SJCRH30 (cell line): ENCODE measurements around the gene MRPS34. TPM values are rescaled to one million over a fixed set of nuclear protein-coding genes. Genes with fewer than 3 reads are reported as not detected.
"Not testable (repeated sequence)": the region's sequence is repeated elsewhere in the genome, so short reads cannot be mapped to it uniquely, and the experiment has no call there.

Source experiments
- DNase-seq, 2 experiments: peaks; one replicate each; pipeline ENCODE4 v3.0.0-alpha.2; 2015 to 2020
- H3K27ac ChIP-seq: fragments of 250-450 bp; sonication (Bioruptor Pico); 2 replicates; pipeline ENCODE4 v1.5.1; 2020; ENCODE audit warnings: mild to moderate bottlenecking, moderate library complexity
- H3K27me3 ChIP-seq: fragments of 250-450 bp; sonication (Bioruptor Pico); 2 replicates; pipeline ENCODE4 v1.5.1; 2020; ENCODE audit warnings: mild to moderate bottlenecking, moderate library complexity
- H3K36me3 ChIP-seq: fragments of 250-450 bp; sonication (Bioruptor Pico); 2 replicates; pipeline ENCODE4 v1.5.1; 2020; ENCODE audit warnings: mild to moderate bottlenecking, moderate library complexity
- H3K4me1 ChIP-seq: fragments of 250-450 bp; sonication (Bioruptor Pico); 2 replicates; pipeline ENCODE4 v1.5.1; 2020; ENCODE audit warnings: mild to moderate bottlenecking, moderate library complexity
- H3K4me3 ChIP-seq: fragments of 250-450 bp; sonication (Bioruptor Pico); 2 replicates; pipeline ENCODE4 v1.5.1; 2020; ENCODE audit warnings: mild to moderate bottlenecking, moderate library complexity
- H3K9me3 ChIP-seq: fragments of 250-450 bp; sonication (Bioruptor Pico); replicated peaks from 2 replicates; pipeline ENCODE4 v1.5.1; 2020; ENCODE audit warnings: mild to moderate bottlenecking, moderate library complexity
- total RNA-seq: library from RNA; depleted of rRNA; stranded (reverse); fragments of >200 nt; shearing (Covaris generic); gene quantifications from 2 replicates; pipeline ENCODE4 v1.2.3, GENCODE V29; 2014

MRPS34 gene
- total RNA-seq, 1 experiment from 2014 or later = 55.3 TPM

- Histone ChIP-seq H3K4me3 (no peak overlapping the region), H3K27me3 (no peaks in the 10 kb centered on the region), H3K36me3 (no peaks in the 10 kb centered on the region), H3K4me1 (no peaks in the 10 kb centered on the region), H3K27ac (no peak overlapping the region), H3K9me3 (no peaks in the 10 kb centered on the region)
- DNase-seq = no peak
These were observed 37.2 kb upstream of the MRPS34 start for GRCh38 chr16:1810106-1810505.

- H3K27ac ChIP-seq = no peak overlapping the region
- no peak overlapping the region for H3K4me3 ChIP-seq
- no peaks in the 10 kb centered on the region for H3K4me1 ChIP-seq
- H3K36me3 ChIP-seq = no peaks in the 10 kb centered on the region
- H3K9me3 ChIP-seq = no peaks in the 10 kb centered on the region
- DNase-seq = no peak
- H3K27me3 ChIP-seq = no peaks in the 10 kb centered on the region
These were observed 36.4 kb upstream of the MRPS34 start for GRCh38 chr16:1809281-1809801.

DNA sequence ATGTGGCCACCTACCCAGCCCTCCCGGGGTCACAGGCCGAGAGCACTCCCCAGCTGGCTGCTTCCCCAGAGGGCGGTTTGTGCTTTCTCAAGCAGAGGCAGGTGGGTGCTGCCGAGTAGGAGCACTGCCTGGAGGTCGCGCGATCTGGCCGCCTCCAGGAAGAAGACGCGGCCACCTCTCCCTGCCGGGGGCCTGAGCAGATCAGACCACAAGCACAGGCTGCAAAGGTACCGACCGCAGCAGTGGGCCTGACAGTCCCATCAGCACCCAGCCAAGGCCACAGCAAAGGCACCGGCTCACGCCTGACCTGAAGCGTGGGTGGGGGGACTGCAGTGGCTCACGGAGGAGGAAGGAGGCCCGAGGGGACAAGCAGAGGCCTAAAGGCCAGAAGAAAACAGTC, 35.8 kb upstream of the MRPS34 start:
- no peak overlapping the region for H3K4me3 ChIP-seq
- no peaks in the 10 kb centered on the region for H3K36me3 ChIP-seq
- H3K27ac ChIP-seq = no peak overlapping the region
- H3K4me1 ChIP-seq = no peaks in the 10 kb centered on the region
- H3K27me3 ChIP-seq = no peaks in the 10 kb centered on the region
- DNase-seq = no peak
- no peaks in the 10 kb centered on the region for H3K9me3 ChIP-seq

DNA sequence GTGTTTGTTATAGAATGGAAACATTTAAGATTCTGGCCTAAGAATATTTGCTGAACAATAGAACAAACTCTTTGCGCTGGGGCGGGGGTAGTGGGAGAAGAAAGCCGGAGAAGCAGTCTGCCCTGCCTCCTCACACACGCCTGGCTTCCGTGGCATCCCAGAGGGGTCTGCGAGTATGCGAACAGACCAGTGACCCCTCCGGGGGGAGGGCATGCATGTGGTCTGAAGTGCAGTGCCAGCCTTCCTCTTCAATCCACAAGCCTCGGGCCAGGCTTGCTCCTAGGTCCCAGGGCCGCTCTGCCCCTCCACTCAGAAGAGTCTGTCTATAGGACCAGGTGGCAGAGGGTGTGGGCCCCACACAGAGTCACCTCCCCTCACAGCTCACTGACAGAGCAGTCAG, 34.7 kb upstream of the MRPS34 start:
- H3K36me3 ChIP-seq = no peaks in the 10 kb centered on the region
- no peak for DNase-seq
- no peak overlapping the region for H3K27ac ChIP-seq
- H3K27me3 ChIP-seq = no peaks in the 10 kb centered on the region
- no peak overlapping the region for H3K4me3 ChIP-seq
- no peaks in the 10 kb centered on the region for H3K9me3 ChIP-seq
- no peaks in the 10 kb centered on the region for H3K4me1 ChIP-seq

DNA sequence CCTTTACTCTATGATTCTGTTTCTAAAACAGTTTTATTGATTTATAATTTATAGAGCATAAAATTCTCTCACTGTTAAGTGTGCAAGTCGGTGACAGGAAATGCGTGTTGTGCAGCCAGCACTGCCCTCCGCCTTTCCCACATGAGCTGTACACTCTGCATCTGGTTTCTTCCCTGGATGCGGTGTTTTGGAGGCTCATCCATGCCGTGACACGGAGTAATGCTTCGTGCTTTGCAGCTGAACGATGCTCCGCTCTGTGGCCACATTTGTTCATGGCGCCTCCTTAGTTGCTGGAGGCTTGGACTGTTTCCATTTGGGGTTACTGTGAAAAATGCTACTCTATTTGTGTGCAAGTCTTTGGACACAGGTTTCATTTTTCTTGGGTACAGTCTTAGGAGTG, 27.8 kb upstream of the MRPS34 start:
- Histone ChIP-seq H3K4me1 (no peaks in the 10 kb centered on the region), H3K27ac (no peak overlapping the region), H3K27me3 (no peaks in the 10 kb centered on the region), H3K36me3 (no peaks in the 10 kb centered on the region), H3K4me3 (no peak overlapping the region), H3K9me3 (peaks cover 4% of the 10 kb centered on the region; the same call in 1 of the 2 replicates)
- DNase-seq = no peak

DNA sequence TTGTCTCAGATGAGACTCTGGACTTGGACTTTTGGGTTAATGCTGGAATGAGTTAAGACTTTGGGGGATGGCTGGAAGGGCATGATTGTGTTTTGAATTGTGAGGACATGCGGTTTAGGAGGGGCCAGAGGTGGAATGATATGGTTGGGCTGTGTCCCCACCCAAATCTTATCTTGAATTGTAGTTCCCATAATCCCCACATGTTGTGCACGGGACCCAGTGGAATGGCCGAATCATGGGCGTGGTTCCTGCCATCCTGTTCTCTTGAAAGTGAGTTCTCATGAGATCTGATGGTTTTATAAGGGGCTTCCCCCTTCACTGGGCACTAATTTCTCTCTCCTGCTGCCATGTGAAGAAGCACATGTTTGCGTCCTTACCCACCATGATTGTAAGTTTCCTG, 26.3 kb upstream of the MRPS34 start:
- not testable (repeated sequence) for H3K9me3 ChIP-seq, H3K27me3 ChIP-seq, H3K4me3 ChIP-seq, H3K4me1 ChIP-seq, H3K36me3 ChIP-seq, H3K27ac ChIP-seq, DNase-seq

- peak in 1 of 2 experiments; percentile 18 for DNase-seq
- Histone ChIP-seq H3K4me1 (peaks cover 9% of the 10 kb centered on the region; the same call in 1 of the 2 replicates), H3K36me3 (no peaks in the 10 kb centered on the region), H3K9me3 (peaks cover 4% of the 10 kb centered on the region; the same call in 1 of the 2 replicates), H3K27ac (no peak overlapping the region), H3K27me3 (no peaks in the 10 kb centered on the region), H3K4me3 (no peak overlapping the region)
These were observed 22.2 kb upstream of the MRPS34 start for GRCh38 chr16:1794908-1795666.

DNA sequence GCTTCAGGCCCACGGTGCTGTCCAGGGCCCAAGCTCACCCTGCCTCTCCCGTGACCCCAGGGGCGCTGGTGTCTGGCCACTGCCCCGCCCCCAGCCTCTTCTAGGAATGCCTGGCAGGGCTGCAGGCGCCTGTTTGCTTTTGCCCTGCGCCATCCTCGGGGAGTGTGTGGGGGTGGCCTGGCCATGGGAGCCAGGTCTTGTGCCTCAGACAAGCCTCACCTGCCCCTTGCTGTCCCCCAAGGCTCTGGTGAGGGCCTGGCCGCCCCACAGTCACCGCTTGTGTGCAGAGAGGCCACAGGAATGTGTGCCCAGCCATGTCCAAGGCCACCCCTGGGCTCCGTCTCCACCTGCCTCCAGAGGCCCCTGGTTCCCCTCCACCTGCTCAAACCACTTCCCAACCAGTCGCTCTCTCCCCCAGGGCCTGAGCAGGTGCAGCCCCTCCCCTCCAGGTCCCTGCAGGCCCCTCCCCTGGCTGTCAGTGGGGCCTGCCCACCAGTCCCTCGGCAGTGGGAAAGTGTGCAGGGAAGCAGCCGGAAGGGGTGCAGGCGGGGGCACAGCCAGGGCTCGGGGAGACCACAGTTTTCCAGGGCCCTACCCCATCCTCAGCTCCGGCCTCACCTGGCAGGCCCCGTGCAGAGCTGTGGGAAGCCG, 21.4 kb upstream of the MRPS34 start:
- H3K27ac ChIP-seq = no peak overlapping the region
- DNase-seq = peak in 1 of 2 experiments; percentile 20
- H3K36me3 ChIP-seq = peaks cover under 1% of the 10 kb centered on the region; the same call in 1 of the 2 replicates
- H3K4me1 ChIP-seq = peaks cover 9% of the 10 kb centered on the region; the same call in 1 of the 2 replicates
- no peak overlapping the region for H3K4me3 ChIP-seq
- H3K27me3 ChIP-seq = no peaks in the 10 kb centered on the region
- peaks cover 4% of the 10 kb centered on the region; the same call in 1 of the 2 replicates for H3K9me3 ChIP-seq

DNA sequence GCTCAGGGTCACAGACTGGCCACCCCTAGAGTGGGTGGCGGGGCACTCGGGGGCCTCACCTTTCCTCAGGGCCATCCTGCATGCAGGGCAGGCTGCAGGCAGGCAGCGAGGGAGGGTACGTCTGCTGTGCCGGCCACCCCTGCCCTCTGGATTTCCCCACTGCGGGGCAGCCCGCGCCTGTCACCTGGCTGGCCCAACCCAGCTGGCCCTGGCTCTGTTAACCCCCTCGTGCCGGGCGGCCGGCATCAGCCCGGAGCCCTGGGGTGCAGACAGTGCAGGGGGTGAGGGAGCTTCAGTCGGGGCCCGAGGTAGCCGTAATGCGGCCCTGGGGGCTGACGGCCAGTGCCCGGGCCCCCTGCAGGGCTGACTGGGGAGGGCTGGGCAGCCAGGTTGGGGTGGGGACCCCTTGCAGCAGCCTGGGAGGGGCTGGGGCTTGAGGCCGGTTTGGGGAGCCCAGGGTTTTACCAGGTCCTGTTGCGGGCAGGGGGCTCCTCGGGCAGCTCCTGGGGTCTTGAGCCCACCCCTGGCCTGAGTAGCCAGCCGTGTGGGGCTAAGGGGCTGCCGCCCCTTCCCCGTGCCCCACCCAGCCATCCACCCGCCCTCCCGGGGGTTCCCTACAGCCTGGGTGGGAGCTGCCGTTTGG, 20.8 kb upstream of the MRPS34 start, which contains the start of gene IGFALS:
IGFALS (minus strand) TSS at position 128 of the 643 bp plus-strand sequence; CDS start at position 75, 53 bp downstream.
- peaks cover 3% of the 10 kb centered on the region; the same call in 1 of the 2 replicates for H3K36me3 ChIP-seq
- no peaks in the 10 kb centered on the region for H3K27me3 ChIP-seq
- no peak within 1 kb of the TSS for H3K4me3 ChIP-seq
- H3K27ac ChIP-seq = no peak within 1 kb of the TSS
- peaks cover 4% of the 10 kb centered on the region; the same call in 1 of the 2 replicates for H3K9me3 ChIP-seq
- peaks cover 9% of the 10 kb centered on the region; the same call in 1 of the 2 replicates for H3K4me1 ChIP-seq
- DNase-seq = no peak

DNA sequence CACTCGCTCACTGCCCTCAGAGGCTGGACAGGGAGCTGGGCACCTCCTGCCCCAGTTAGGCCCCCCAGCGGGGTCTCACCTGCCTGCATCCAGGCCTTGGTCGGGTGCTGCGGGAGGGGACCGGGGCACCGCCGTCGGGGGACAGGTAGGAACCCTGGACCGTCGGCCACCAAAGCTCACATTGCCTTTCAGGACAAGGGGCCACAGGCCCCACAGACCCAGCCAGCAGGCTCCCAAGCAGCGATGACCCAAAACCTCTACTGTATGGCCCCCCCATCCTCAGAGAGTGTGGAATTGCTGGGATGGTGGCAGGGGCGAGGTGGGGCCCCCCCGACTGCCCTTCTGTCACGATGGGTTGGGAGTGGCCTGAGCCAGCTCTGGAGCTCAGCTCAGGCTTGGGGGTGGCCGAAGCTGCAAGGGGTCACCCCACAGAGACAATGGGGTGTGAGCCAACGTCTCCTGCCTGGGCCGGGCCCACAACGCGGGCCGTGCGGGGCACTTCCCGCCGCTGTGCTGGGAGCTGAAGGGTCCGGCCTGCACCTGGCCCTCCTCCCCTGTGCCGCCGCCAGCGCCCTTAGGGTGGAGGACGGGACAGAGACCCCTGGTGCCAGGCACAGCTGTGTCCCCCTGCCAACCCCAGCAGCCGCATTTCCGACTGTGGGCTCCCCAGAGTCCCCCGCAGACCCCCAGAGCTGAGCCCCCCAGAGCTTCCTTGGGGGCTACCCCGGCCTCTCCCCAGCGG, 20.1 kb upstream of the MRPS34 start:
- peaks cover 9% of the 10 kb centered on the region; the same call in 1 of the 2 replicates for H3K4me1 ChIP-seq
- no peaks in the 10 kb centered on the region for H3K27me3 ChIP-seq
- H3K4me3 ChIP-seq = no peak overlapping the region
- H3K9me3 ChIP-seq = peaks cover 3% of the 10 kb centered on the region; the same call in 1 of the 2 replicates
- H3K36me3 ChIP-seq = peaks cover 3% of the 10 kb centered on the region; the same call in 1 of the 2 replicates
- H3K27ac ChIP-seq = no peak overlapping the region
- no peak for DNase-seq

GRCh38 chr16:1791943-1792812, 19.2 kb upstream of the MRPS34 start:
- H3K4me3 ChIP-seq = no peak overlapping the region
- no peaks in the 10 kb centered on the region for H3K27me3 ChIP-seq
- no peak for DNase-seq
- no peak overlapping the region for H3K27ac ChIP-seq
- H3K36me3 ChIP-seq = peaks cover 3% of the 10 kb centered on the region; the same call in 1 of the 2 replicates
- H3K4me1 ChIP-seq = peaks cover 9% of the 10 kb centered on the region; the same call in 1 of the 2 replicates
- no peaks in the 10 kb centered on the region for H3K9me3 ChIP-seq

DNA sequence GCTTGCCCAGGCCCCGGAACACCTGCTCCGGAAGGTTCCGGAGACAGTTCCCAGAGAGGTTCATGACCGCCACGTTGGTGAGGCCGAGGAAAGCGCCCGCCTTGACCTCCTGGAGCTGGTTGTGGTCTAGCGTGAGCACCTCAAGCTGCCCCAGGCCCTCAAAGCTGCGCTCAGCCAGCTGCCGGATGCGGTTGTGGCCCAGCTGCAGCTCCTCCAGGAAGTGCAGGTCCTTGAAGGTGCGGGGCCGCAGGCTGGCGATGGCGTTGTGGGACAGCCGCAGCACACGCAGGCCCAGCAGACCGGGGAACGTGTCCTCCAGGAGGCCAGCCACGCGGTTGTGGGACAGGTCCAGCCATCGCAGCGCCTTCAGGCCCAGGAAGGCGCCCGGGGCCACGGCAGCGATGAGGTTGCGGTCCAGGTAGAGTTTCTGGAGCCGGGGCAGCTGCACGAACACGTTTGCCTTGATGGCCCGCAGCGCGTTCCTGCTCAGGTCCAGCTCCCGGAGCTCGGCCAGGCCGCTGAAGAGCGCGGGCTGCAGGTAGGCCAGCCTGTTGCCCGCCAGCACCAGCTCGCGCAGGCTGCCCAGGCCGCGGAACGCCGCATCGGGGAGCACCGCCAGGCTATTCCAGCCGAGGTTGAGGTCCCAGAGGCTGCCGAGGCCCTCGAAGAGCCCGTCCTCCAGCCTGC, 18.5 kb upstream of the MRPS34 start:
- Histone ChIP-seq H3K4me3 (no peak overlapping the region), H3K9me3 (no peaks in the 10 kb centered on the region), H3K27me3 (no peaks in the 10 kb centered on the region), H3K27ac (no peak overlapping the region), H3K4me1 (peaks cover 9% of the 10 kb centered on the region; the same call in 1 of the 2 replicates), H3K36me3 (peaks cover 3% of the 10 kb centered on the region)
- DNase-seq = no peak
